Activated CD8-positive, alpha-beta T cell treated with anti-CD3 and anti-CD28 coated beads for 36 hours (primary cell): ENCODE results near the gene MGLL. TPM values are rescaled to one million over a fixed set of nuclear protein-coding genes. Genes with fewer than 3 reads are reported as not detected.

Source experiments
- ATAC-seq: fragments of 200-7000 bp; cut with Tn5 transposase; one replicate; pipeline ENCODE4 v1.10.0; 2021; ENCODE audit warnings: mild to moderate bottlenecking, moderate library complexity
- CTCF ChIA-PET: fragments of 350-600 bp; sonication (Branson Sonifier 250); formaldehyde crosslinking; loops from one replicate; lab custom pipeline; 2021; ENCODE audit warnings: antibody characterized with exemption; lab: Charles Lee
- POLR2A ChIA-PET: fragments of 350-600 bp; sonication (Branson Sonifier 250); formaldehyde crosslinking; loops from one replicate; lab custom pipeline; 2021; ENCODE audit warnings: antibody characterized with exemption; lab: Charles Lee
- DNase-seq: peaks from one replicate; pipeline ENCODE4 v3.0.0-alpha.2; 2020
- H3K27ac Mint-ChIP-seq: one replicate; pipeline ENCODE4 v1.8.0; 2021; ENCODE audit warnings: mild to moderate bottlenecking, mixed read lengths
- H3K27me3 Mint-ChIP-seq: one replicate; pipeline ENCODE4 v1.8.0; 2021; ENCODE audit warnings: mixed read lengths
- H3K36me3 Mint-ChIP-seq: one replicate; pipeline ENCODE4 v1.8.0; 2021; ENCODE audit warnings: low read depth, mixed read lengths
- H3K4me1 Mint-ChIP-seq: one replicate; pipeline ENCODE4 v1.8.0; 2021; ENCODE audit warnings: low read depth, mixed read lengths
- H3K4me3 Mint-ChIP-seq: one replicate; pipeline ENCODE4 v1.8.0; 2021; ENCODE audit warnings: mild to moderate bottlenecking, moderate library complexity, mixed read lengths
- H3K9me3 Mint-ChIP-seq: one replicate; pipeline ENCODE4 v1.8.0; 2021; ENCODE audit warnings: mixed read lengths
- intact Hi-C: fragments of 100-400 bp; cut with micrococcal nuclease; formaldehyde crosslinking; loops from one replicate; pipeline ENCODE4 v1.10.0; 2022
- total RNA-seq, 2 experiments: library from RNA; stranded (reverse); gene quantifications; one replicate each; pipeline ENCODE4 v1.2.3, GENCODE V29; 2021
- TF ChIP-seq, protein P1 (sequence below): fragments of 200-600 bp; IDR thresholded peaks from one replicate; pipeline ENCODE4 v1.8.0; 2022; ENCODE audit warnings: antibody characterized with exemption, mild to moderate bottlenecking

Gene MGLL
- total RNA-seq, 2 experiments from 2014 or later, result 1.1 to 3.1 TPM

- H3K9me3 Mint-ChIP-seq, result no peaks in the 10 kb centered on the region
- no peak for DNase-seq
- H3K27ac Mint-ChIP-seq, result no peak overlapping the region
- no peaks in the 10 kb centered on the region for H3K27me3 Mint-ChIP-seq
- H3K4me3 Mint-ChIP-seq, result no peak overlapping the region
- CTCF ChIA-PET, result interaction anchor here (0.5 kb wide), 1 partner anchor 32 kb away, joined by 3 read pairs; no protein-coding TSS in a partner anchor
- H3K4me1 Mint-ChIP-seq, result no peaks in the 10 kb centered on the region
- H3K36me3 Mint-ChIP-seq, result no peaks in the 10 kb centered on the region
- ATAC-seq, result no peak
- TF ChIP-seq, protein P1, sequence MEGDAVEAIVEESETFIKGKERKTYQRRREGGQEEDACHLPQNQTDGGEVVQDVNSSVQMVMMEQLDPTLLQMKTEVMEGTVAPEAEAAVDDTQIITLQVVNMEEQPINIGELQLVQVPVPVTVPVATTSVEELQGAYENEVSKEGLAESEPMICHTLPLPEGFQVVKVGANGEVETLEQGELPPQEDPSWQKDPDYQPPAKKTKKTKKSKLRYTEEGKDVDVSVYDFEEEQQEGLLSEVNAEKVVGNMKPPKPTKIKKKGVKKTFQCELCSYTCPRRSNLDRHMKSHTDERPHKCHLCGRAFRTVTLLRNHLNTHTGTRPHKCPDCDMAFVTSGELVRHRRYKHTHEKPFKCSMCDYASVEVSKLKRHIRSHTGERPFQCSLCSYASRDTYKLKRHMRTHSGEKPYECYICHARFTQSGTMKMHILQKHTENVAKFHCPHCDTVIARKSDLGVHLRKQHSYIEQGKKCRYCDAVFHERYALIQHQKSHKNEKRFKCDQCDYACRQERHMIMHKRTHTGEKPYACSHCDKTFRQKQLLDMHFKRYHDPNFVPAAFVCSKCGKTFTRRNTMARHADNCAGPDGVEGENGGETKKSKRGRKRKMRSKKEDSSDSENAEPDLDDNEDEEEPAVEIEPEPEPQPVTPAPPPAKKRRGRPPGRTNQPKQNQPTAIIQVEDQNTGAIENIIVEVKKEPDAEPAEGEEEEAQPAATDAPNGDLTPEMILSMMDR, result no peak
- intact Hi-C loops, result no loop called here
- POLR2A ChIA-PET, result interaction anchor here (1.1 kb wide), 1 partner anchor 176 kb away, joined by 3 read pairs; no protein-coding TSS in a partner anchor
Observed at GRCh38 chr3:127848131-127849129, 26.1 kb upstream of the MGLL start.

DNA sequence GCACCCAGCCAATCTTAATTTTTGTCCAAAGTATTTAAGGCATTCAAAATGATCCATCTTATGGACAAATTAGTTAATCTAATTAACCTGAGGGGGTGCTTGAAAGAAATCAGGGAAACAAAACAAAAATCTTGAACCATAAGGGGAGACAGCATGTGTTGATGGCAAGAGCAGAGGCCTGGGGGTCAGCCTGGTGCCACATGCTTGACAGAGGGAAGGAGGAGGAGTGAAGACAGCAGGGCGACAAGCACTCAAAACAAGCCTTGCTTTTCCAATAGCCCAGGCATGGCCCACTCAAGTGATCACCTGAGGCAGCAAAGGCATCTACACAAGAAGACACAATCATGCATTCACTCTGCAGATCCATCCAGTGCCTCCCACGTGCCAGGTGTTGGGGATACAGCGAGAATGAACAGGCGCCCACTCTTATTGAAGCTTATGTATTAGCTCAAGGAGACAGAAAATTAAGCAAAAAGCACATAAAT lies 25.0 kb upstream of the MGLL start:
- POLR2A ChIA-PET, result no interaction called here
- Mint-ChIP-seq H3K4me3 (no peak overlapping the region), H3K4me1 (no peaks in the 10 kb centered on the region), H3K9me3 (no peaks in the 10 kb centered on the region), H3K27ac (no peak overlapping the region), H3K27me3 (no peaks in the 10 kb centered on the region), H3K36me3 (no peaks in the 10 kb centered on the region)
- DNase-seq (no peak), ATAC-seq (no peak)
- CTCF ChIA-PET, result no interaction called here
- TF ChIP-seq, protein P1, result no peak
- intact Hi-C loops, result no loop called here

DNA sequence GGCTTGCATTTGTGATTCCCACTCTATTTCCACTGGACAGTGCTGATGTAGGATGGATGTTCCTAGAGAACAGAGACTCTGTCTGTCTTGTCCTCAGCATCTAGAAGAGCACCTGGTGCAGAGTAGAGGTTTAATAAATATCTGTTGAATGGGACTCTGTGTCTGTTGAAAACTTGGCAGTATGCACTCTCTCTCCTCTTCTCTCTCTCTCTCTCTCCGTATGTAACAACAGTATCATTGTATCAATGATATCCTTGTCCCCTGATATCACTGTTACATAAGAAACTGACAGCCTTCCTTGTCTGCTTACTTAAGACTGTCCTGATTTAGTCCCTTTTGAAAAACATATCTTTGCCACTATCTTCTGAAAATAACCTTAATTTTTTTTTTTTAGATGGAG lies 24.3 kb upstream of the MGLL start:
- Mint-ChIP-seq H3K4me3 (no peak overlapping the region), H3K27me3 (no peaks in the 10 kb centered on the region), H3K9me3 (no peaks in the 10 kb centered on the region), H3K4me1 (no peaks in the 10 kb centered on the region), H3K36me3 (no peaks in the 10 kb centered on the region), H3K27ac (no peak overlapping the region)
- ChIA-PET CTCF (no interaction called here), POLR2A (no interaction called here)
- no peak for DNase-seq
- intact Hi-C loops, result no loop called here
- no peak for ATAC-seq
- TF ChIP-seq, protein P1, result no peak

DNA sequence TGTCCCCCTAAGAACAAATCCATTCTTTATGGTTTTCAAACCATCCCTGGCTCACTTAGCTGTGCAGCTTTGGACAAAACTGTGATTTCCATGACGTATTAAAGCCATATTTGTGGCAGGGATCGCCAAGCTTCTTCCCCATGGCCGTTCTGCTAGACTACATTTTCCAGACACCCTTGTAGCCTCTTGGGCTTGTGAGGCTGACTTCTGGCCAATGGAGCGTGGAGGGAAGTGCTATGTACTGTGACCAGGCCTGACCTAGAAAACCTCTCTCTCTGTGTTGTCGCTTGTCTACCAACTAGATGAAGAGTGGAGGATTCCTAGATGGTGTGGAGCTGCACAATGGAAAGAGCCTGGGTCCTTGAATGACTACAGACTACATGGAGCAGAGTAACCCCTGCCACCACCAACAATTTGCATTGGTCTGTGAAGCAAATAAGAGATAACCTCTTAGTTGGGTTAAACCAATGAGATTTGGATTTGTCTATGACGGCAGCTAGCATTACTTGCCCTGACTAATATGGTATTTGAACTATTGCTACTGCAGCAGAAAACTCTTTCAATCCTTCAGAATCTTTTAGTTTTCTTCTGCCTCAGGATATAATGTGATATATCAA lies 22.1 kb upstream of the MGLL start:
- intact Hi-C loops, result no loop called here
- H3K4me1 Mint-ChIP-seq, result no peaks in the 10 kb centered on the region
- ChIA-PET CTCF (no interaction called here), POLR2A (interaction anchor here (1.1 kb wide), 1 partner anchor 41 kb away, joined by 4 read pairs; no protein-coding TSS in a partner anchor)
- no peak for DNase-seq
- ATAC-seq, result no peak
- no peaks in the 10 kb centered on the region for H3K27me3 Mint-ChIP-seq
- TF ChIP-seq, protein P1, result no peak
- H3K36me3 Mint-ChIP-seq, result no peaks in the 10 kb centered on the region
- H3K4me3 Mint-ChIP-seq, result no peak overlapping the region
- H3K9me3 Mint-ChIP-seq, result no peaks in the 10 kb centered on the region
- H3K27ac Mint-ChIP-seq, result no peak overlapping the region

GRCh38 chr3:127840671-127841070 lies 18.4 kb upstream of the MGLL start:
- H3K36me3 Mint-ChIP-seq, result no peaks in the 10 kb centered on the region
- no peak for ATAC-seq
- CTCF ChIA-PET, result no interaction called here
- H3K9me3 Mint-ChIP-seq, result no peaks in the 10 kb centered on the region
- POLR2A ChIA-PET, result no interaction called here
- H3K27ac Mint-ChIP-seq, result no peak overlapping the region
- intact Hi-C loops, result no loop called here
- no peaks in the 10 kb centered on the region for H3K4me1 Mint-ChIP-seq
- no peak overlapping the region for H3K4me3 Mint-ChIP-seq
- TF ChIP-seq, protein P1, result no peak
- DNase-seq, result no peak
- H3K27me3 Mint-ChIP-seq, result peaks cover 6% of the 10 kb centered on the region
